WTC11 (cell line): ENCODE data around the gene EXOSC3.

Experiments
- ATF1 ChIP-seq: sonication (generic); formaldehyde crosslinking; IDR thresholded peaks from 2 replicates; pipeline ENCODE4 v1.8.1; 2023; ENCODE audit warnings: mild to moderate bottlenecking, moderate library complexity, missing genetic modification reagents
- IRF2 ChIP-seq: sonication (generic); formaldehyde crosslinking; IDR thresholded peaks from 2 replicates; pipeline ENCODE4 v1.8.0; 2022; ENCODE audit warnings: low read depth, missing genetic modification reagents, borderline replicate concordance
- KAT7 ChIP-seq: sonication (generic); formaldehyde crosslinking; IDR thresholded peaks from 2 replicates; pipeline ENCODE4 v1.8.1; 2023; ENCODE audit warnings: missing genetic modification reagents, mild to moderate bottlenecking, borderline replicate concordance
- NR3C1 ChIP-seq: sonication (generic); formaldehyde crosslinking; conservative IDR thresholded peaks from 2 replicates; pipeline ENCODE4 v1.8.1; 2023; ENCODE audit warnings: low read depth, mild to moderate bottlenecking, missing genetic modification reagents
- SP1 ChIP-seq: sonication (generic); formaldehyde crosslinking; conservative IDR thresholded peaks from 2 replicates; pipeline ENCODE4 v1.8.1; 2022; ENCODE audit warnings: missing genetic modification reagents
- TF ChIP-seq, protein P1 (sequence below): fragments of 200-600 bp; IDR thresholded peaks from 2 replicates; pipeline ENCODE4 v1.8.0; 2022; ENCODE audit warnings: antibody characterized with exemption

DNA sequence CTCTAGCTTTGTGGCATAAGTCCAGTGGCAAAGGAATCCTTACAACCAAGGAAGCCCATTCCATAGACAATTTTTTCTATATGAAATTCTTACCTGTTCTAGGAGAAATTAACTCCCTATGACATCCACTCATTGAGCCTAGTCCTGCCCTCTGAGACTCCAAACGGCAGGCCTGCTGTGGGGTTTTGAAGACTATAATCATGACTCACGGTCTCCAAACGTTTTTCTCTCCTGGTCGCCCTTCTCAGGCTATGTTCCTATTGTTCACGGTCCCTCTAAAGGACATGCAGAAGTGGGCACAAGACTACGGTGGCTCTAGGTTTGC is 611 bp downstream of the EXOSC3 start:
- TF ChIP-seq, protein P1, sequence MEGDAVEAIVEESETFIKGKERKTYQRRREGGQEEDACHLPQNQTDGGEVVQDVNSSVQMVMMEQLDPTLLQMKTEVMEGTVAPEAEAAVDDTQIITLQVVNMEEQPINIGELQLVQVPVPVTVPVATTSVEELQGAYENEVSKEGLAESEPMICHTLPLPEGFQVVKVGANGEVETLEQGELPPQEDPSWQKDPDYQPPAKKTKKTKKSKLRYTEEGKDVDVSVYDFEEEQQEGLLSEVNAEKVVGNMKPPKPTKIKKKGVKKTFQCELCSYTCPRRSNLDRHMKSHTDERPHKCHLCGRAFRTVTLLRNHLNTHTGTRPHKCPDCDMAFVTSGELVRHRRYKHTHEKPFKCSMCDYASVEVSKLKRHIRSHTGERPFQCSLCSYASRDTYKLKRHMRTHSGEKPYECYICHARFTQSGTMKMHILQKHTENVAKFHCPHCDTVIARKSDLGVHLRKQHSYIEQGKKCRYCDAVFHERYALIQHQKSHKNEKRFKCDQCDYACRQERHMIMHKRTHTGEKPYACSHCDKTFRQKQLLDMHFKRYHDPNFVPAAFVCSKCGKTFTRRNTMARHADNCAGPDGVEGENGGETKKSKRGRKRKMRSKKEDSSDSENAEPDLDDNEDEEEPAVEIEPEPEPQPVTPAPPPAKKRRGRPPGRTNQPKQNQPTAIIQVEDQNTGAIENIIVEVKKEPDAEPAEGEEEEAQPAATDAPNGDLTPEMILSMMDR: no peak
- no peak for TF ChIP-seq KAT7
- no peak for TF ChIP-seq IRF2 (CRISPR knock-in tag)
- no peak for TF ChIP-seq ATF1
- no peak for TF ChIP-seq SP1 (CRISPR knock-in tag)
- no peak for TF ChIP-seq NR3C1 (CRISPR knock-in tag)
